ENCODE measurements around the gene HDLBP.

HDLBP gene

GRCh38 chr2:241214209-241214608 is 101.3 kb downstream of the HDLBP start:
- FAIRE-seq (no peak), DNase-seq (ENCODE audit: insufficient read length) (no peak)
- no peak for TF ChIP-seq TAF1 (IDR thresholded peaks at IDR 0.05; ENCODE audit: borderline replicate concordance, low read depth, low read length)
- TF ChIP-seq POLR2AphosphoS5 (IDR thresholded peaks at IDR 0.05; ENCODE audit: low read depth, low read length) = no peak
- no peak for TF ChIP-seq POLR2A (IDR thresholded peaks at IDR 0.05; ENCODE audit: low read depth, low read length)

GRCh38 chr2:241213567-241213966 is 101.9 kb downstream of the HDLBP start:
- no peak for FAIRE-seq

GRCh38 chr2:241213041-241213440 is 102.4 kb downstream of the HDLBP start:
- FAIRE-seq (no peak), DNase-seq (ENCODE audit: insufficient read length) (no peak)
- TF ChIP-seq POLR2AphosphoS5 (IDR thresholded peaks at IDR 0.05; ENCODE audit: low read depth, low read length) = no peak
- TF ChIP-seq TAF1 (IDR thresholded peaks at IDR 0.05; ENCODE audit: borderline replicate concordance, low read depth, low read length) = no peak
- TF ChIP-seq POLR2A (IDR thresholded peaks at IDR 0.05; ENCODE audit: low read depth, low read length) = no peak

More at GRCh38 chr2:241213567-241213966, 101.9 kb downstream of the HDLBP start:
- no peak for TF ChIP-seq POLR2A (IDR thresholded peaks at IDR 0.05; ENCODE audit: low read depth, low read length)
- no peak for TF ChIP-seq POLR2AphosphoS5 (IDR thresholded peaks at IDR 0.05; ENCODE audit: low read depth, low read length)
- no peak for TF ChIP-seq TAF1 (IDR thresholded peaks at IDR 0.05; ENCODE audit: borderline replicate concordance, low read depth, low read length)
- no peak for DNase-seq (ENCODE audit: insufficient read length)

GRCh38 chr2:241211276-241211675 is 104.2 kb downstream of the HDLBP start:
- TF ChIP-seq TAF1 (IDR thresholded peaks at IDR 0.05; ENCODE audit: borderline replicate concordance, low read depth, low read length) (no peak), POLR2AphosphoS5 (IDR thresholded peaks at IDR 0.05; ENCODE audit: low read depth, low read length) (no peak), POLR2A (IDR thresholded peaks at IDR 0.05; ENCODE audit: low read depth, low read length) (no peak)
- FAIRE-seq (no peak), DNase-seq (ENCODE audit: insufficient read length) (no peak)

GRCh38 chr2:241209271-241209670 is 106.2 kb downstream of the HDLBP start:
- TF ChIP-seq TAF1 (IDR thresholded peaks at IDR 0.05; ENCODE audit: borderline replicate concordance, low read depth, low read length) (no peak), POLR2A (IDR thresholded peaks at IDR 0.05; ENCODE audit: low read depth, low read length) (no peak), POLR2AphosphoS5 (IDR thresholded peaks at IDR 0.05; ENCODE audit: low read depth, low read length) (no peak)
- DNase-seq (ENCODE audit: insufficient read length) (no peak), FAIRE-seq (no peak)

GRCh38 chr2:241208058-241208457 is 107.4 kb downstream of the HDLBP start:
- no peak for FAIRE-seq
- DNase-seq (ENCODE audit: insufficient read length) = no peak
- TF ChIP-seq POLR2A (IDR thresholded peaks at IDR 0.05; ENCODE audit: low read depth, low read length) = no peak
- TF ChIP-seq POLR2AphosphoS5 (IDR thresholded peaks at IDR 0.05; ENCODE audit: low read depth, low read length) = no peak
- no peak for TF ChIP-seq TAF1 (IDR thresholded peaks at IDR 0.05; ENCODE audit: borderline replicate concordance, low read depth, low read length)

- DNase-seq (ENCODE audit: insufficient read length) (no peak), FAIRE-seq (no peak)
- TF ChIP-seq POLR2A (IDR thresholded peaks at IDR 0.05; ENCODE audit: low read depth, low read length) = no peak
- TF ChIP-seq POLR2AphosphoS5 (IDR thresholded peaks at IDR 0.05; ENCODE audit: low read depth, low read length) = no peak
- no peak for TF ChIP-seq TAF1 (IDR thresholded peaks at IDR 0.05; ENCODE audit: borderline replicate concordance, low read depth, low read length)
Observed at GRCh38 chr2:241207641-241208040, 107.8 kb downstream of the HDLBP start.

GRCh38 chr2:241207151-241207550 is 108.3 kb downstream of the HDLBP start:
- TF ChIP-seq POLR2A (IDR thresholded peaks at IDR 0.05; ENCODE audit: low read depth, low read length) (no peak), POLR2AphosphoS5 (IDR thresholded peaks at IDR 0.05; ENCODE audit: low read depth, low read length) (no peak), TAF1 (IDR thresholded peaks at IDR 0.05; ENCODE audit: borderline replicate concordance, low read depth, low read length) (no peak)
- FAIRE-seq = no peak
- no peak for DNase-seq (ENCODE audit: insufficient read length)

GRCh38 chr2:241205086-241205485 is 110.4 kb downstream of the HDLBP start:
- DNase-seq (ENCODE audit: insufficient read length) = no peak
- TF ChIP-seq POLR2AphosphoS5 (IDR thresholded peaks at IDR 0.05; ENCODE audit: low read depth, low read length) (no peak), TAF1 (IDR thresholded peaks at IDR 0.05; ENCODE audit: borderline replicate concordance, low read depth, low read length) (no peak), POLR2A (IDR thresholded peaks at IDR 0.05; ENCODE audit: low read depth, low read length) (no peak)
- no peak for FAIRE-seq

GRCh38 chr2:241204490-241204889 is 111.0 kb downstream of the HDLBP start:
- TF ChIP-seq POLR2A (IDR thresholded peaks at IDR 0.05; ENCODE audit: low read depth, low read length) (no peak), TAF1 (IDR thresholded peaks at IDR 0.05; ENCODE audit: borderline replicate concordance, low read depth, low read length) (no peak), POLR2AphosphoS5 (IDR thresholded peaks at IDR 0.05; ENCODE audit: low read depth, low read length) (no peak)
- DNase-seq (ENCODE audit: insufficient read length) = no peak
- no peak for FAIRE-seq

GRCh38 chr2:241204010-241204384 is 111.5 kb downstream of the HDLBP start:
- FAIRE-seq = no peak
- DNase-seq (ENCODE audit: insufficient read length) = no peak
- TF ChIP-seq TAF1 (IDR thresholded peaks at IDR 0.05; ENCODE audit: borderline replicate concordance, low read depth, low read length) (no peak), POLR2AphosphoS5 (IDR thresholded peaks at IDR 0.05; ENCODE audit: low read depth, low read length) (no peak), POLR2A (IDR thresholded peaks at IDR 0.05; ENCODE audit: low read depth, low read length) (no peak)

GRCh38 chr2:241203218-241204009 is 112.1 kb downstream of the HDLBP start:
- FAIRE-seq = no peak

More at GRCh38 chr2:241203218-241204009, 112.1 kb downstream of the HDLBP start:
- TF ChIP-seq POLR2AphosphoS5 (IDR thresholded peaks at IDR 0.05; ENCODE audit: low read depth, low read length) = no peak
- no peak for TF ChIP-seq TAF1 (IDR thresholded peaks at IDR 0.05; ENCODE audit: borderline replicate concordance, low read depth, low read length)
- no peak for TF ChIP-seq POLR2A (IDR thresholded peaks at IDR 0.05; ENCODE audit: low read depth, low read length)
- no peak for DNase-seq (ENCODE audit: insufficient read length)

Measured in GM12892 (cell line).